SK-N-MC (cell line): ENCODE data around the gene PALMD.

ENCODE experiments used
- EZH2 ChIP-seq: fragments of 200-600 bp; sonication (generic); IDR thresholded peaks from one replicate; pipeline ENCODE4 v1.6.1; 2017; ENCODE audit warnings: antibody characterized with exemption
- FOXP2 ChIP-seq: optimal IDR thresholded peaks from 2 replicates; pipeline ENCODE3; 2011; ENCODE audit warnings: mild to moderate bottlenecking, moderate library complexity; ENCODE audit not compliant: insufficient read depth; ENCODE audit errors: extremely low read length, control extremely low read depth
- POLR2AphosphoS5 ChIP-seq: IDR thresholded peaks from 2 replicates; pipeline ENCODE4 v1.6.1; 2012; ENCODE audit warnings: mild to moderate bottlenecking, low read depth, low read length, borderline replicate concordance

DNA sequence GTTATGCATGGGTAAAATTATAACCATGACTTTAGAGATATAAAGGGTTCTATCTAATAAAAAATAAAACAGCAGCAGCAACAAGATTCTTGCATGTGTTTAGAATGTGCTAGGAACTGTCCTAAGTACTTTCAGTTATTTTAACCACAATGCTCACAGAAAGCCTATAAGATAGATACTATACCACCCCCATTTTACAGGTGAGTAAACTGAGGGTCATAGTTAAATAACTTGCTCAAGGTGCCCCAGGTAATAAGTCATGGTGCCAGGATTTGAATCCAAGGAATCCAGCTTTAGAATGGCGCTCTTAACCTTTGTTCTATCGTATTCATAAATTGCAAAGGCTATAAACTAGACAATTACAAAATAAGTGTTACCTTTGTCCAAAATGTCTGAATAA is 67.1 kb downstream of the PALMD start:
- TF ChIP-seq POLR2AphosphoS5: no peak
- no peak for TF ChIP-seq EZH2
- no peak for TF ChIP-seq FOXP2
